Effector memory CD4-positive, alpha-beta T cell (primary cell): ENCODE results near the gene PHACTR2.

Experiments
- DNase-seq, 3 donors: peaks; one replicate each; pipeline ENCODE4 v3.0.0-alpha.2; 2020
- H3K27ac ChIP-seq: 2 replicates; pipeline ENCODE4 v1.7.0; 2013; ENCODE audit warnings: mild to moderate bottlenecking, low read length, moderate library complexity; ENCODE audit not compliant: insufficient read depth, poor library complexity, severe bottlenecking
- H3K27me3 ChIP-seq: replicated peaks from 2 replicates; pipeline ENCODE4 v1.7.0; 2013; ENCODE audit warnings: mild to moderate bottlenecking, low read length; ENCODE audit not compliant: insufficient read depth, control insufficient read depth, poor library complexity, severe bottlenecking
- H3K36me3 ChIP-seq: 2 replicates; pipeline ENCODE4 v1.7.0; 2013; ENCODE audit warnings: mild to moderate bottlenecking, low read length, moderate library complexity; ENCODE audit not compliant: control insufficient read depth, insufficient read depth
- H3K4me1 ChIP-seq: 2 replicates; pipeline ENCODE4 v1.7.0; 2013; ENCODE audit warnings: low read length, mild to moderate bottlenecking; ENCODE audit not compliant: control insufficient read depth, insufficient read depth, poor library complexity, severe bottlenecking
- H3K4me3 ChIP-seq: 2 replicates; pipeline ENCODE4 v1.7.0; 2013; ENCODE audit warnings: low read length, low read depth, mild to moderate bottlenecking; ENCODE audit not compliant: insufficient read depth, poor library complexity, severe bottlenecking
- H3K9me3 ChIP-seq: 2 replicates; pipeline ENCODE4 v1.7.0; 2013; ENCODE audit warnings: mild to moderate bottlenecking, low read length, moderate library complexity; ENCODE audit not compliant: control insufficient read depth

PHACTR2 gene

GRCh38 chr6:143687591-143687990 is 9.8 kb downstream of the PHACTR2 start:
- no peak overlapping the region for H3K4me3 ChIP-seq
- H3K4me1 ChIP-seq = no peaks in the 10 kb centered on the region
- no peaks in the 10 kb centered on the region for H3K9me3 ChIP-seq
- H3K27me3 ChIP-seq = no peaks in the 10 kb centered on the region
- H3K27ac ChIP-seq = no peak overlapping the region
- H3K36me3 ChIP-seq = no peaks in the 10 kb centered on the region
- DNase-seq = no peak

- no peaks in the 10 kb centered on the region for H3K36me3 ChIP-seq
- no peak overlapping the region for H3K4me3 ChIP-seq
- no peak for DNase-seq
- H3K9me3 ChIP-seq = no peaks in the 10 kb centered on the region
- H3K27ac ChIP-seq = no peak overlapping the region
- H3K27me3 ChIP-seq = no peaks in the 10 kb centered on the region
- H3K4me1 ChIP-seq = no peaks in the 10 kb centered on the region
Measured at GRCh38 chr6:143688681-143689080, 10.9 kb downstream of the PHACTR2 start.

GRCh38 chr6:143689852-143690251 is 12.1 kb downstream of the PHACTR2 start:
- no peaks in the 10 kb centered on the region for H3K4me1 ChIP-seq
- no peak overlapping the region for H3K27ac ChIP-seq
- H3K36me3 ChIP-seq = no peaks in the 10 kb centered on the region
- H3K27me3 ChIP-seq = no peaks in the 10 kb centered on the region
- H3K9me3 ChIP-seq = no peaks in the 10 kb centered on the region
- no peak for DNase-seq
- no peak overlapping the region for H3K4me3 ChIP-seq

- no peak for DNase-seq
- no peaks in the 10 kb centered on the region for H3K27me3 ChIP-seq
- H3K36me3 ChIP-seq = no peaks in the 10 kb centered on the region
- no peak overlapping the region for H3K27ac ChIP-seq
- no peaks in the 10 kb centered on the region for H3K4me1 ChIP-seq
- H3K4me3 ChIP-seq = no peak overlapping the region
- no peaks in the 10 kb centered on the region for H3K9me3 ChIP-seq
Measured at GRCh38 chr6:143691155-143691554, 13.4 kb downstream of the PHACTR2 start.

GRCh38 chr6:143691900-143692636 is 14.3 kb downstream of the PHACTR2 start:
- Histone ChIP-seq H3K36me3 (no peaks in the 10 kb centered on the region), H3K9me3 (no peaks in the 10 kb centered on the region), H3K4me1 (no peaks in the 10 kb centered on the region), H3K27ac (no peak overlapping the region), H3K4me3 (no peak overlapping the region), H3K27me3 (no peaks in the 10 kb centered on the region)
- DNase-seq = no peak

GRCh38 chr6:143692696-143693095 is 14.9 kb downstream of the PHACTR2 start:
- H3K36me3 ChIP-seq = no peaks in the 10 kb centered on the region
- no peaks in the 10 kb centered on the region for H3K4me1 ChIP-seq
- no peaks in the 10 kb centered on the region for H3K27me3 ChIP-seq
- no peak for DNase-seq
- no peaks in the 10 kb centered on the region for H3K9me3 ChIP-seq
- no peak overlapping the region for H3K4me3 ChIP-seq
- no peak overlapping the region for H3K27ac ChIP-seq

- Histone ChIP-seq H3K27me3 (no peaks in the 10 kb centered on the region), H3K4me3 (no peak overlapping the region), H3K36me3 (no peaks in the 10 kb centered on the region), H3K9me3 (no peaks in the 10 kb centered on the region), H3K4me1 (no peaks in the 10 kb centered on the region), H3K27ac (no peak overlapping the region)
- DNase-seq = no peak
Measured at GRCh38 chr6:143694013-143694412, 16.2 kb downstream of the PHACTR2 start.

GRCh38 chr6:143694560-143694959 is 16.8 kb downstream of the PHACTR2 start:
- no peak for DNase-seq
- no peak overlapping the region for H3K27ac ChIP-seq
- no peaks in the 10 kb centered on the region for H3K36me3 ChIP-seq
- no peaks in the 10 kb centered on the region for H3K4me1 ChIP-seq
- H3K27me3 ChIP-seq = no peaks in the 10 kb centered on the region
- no peak overlapping the region for H3K4me3 ChIP-seq
- H3K9me3 ChIP-seq = no peaks in the 10 kb centered on the region

GRCh38 chr6:143695130-143695968 is 17.6 kb downstream of the PHACTR2 start:
- Histone ChIP-seq H3K27ac (no peak overlapping the region), H3K4me3 (no peak overlapping the region)

GRCh38 chr6:143695969-143696663 is 18.4 kb downstream of the PHACTR2 start:
- H3K4me1 ChIP-seq = no peaks in the 10 kb centered on the region
- no peak overlapping the region for H3K4me3 ChIP-seq
- DNase-seq = no peak
- H3K9me3 ChIP-seq = no peaks in the 10 kb centered on the region
- no peaks in the 10 kb centered on the region for H3K27me3 ChIP-seq
- no peaks in the 10 kb centered on the region for H3K36me3 ChIP-seq
- no peak overlapping the region for H3K27ac ChIP-seq

More at GRCh38 chr6:143695130-143695968, 17.6 kb downstream of the PHACTR2 start:
- Histone ChIP-seq H3K36me3 (no peaks in the 10 kb centered on the region), H3K27me3 (no peaks in the 10 kb centered on the region), H3K9me3 (no peaks in the 10 kb centered on the region), H3K4me1 (no peaks in the 10 kb centered on the region)
- DNase-seq = no peak
